GM12878 (cell line): ENCODE measurements around the gene BBS1.

Experiments
- POLR2A ChIP-seq: IDR thresholded peaks from 2 replicates; pipeline ENCODE4 v1.6.1; 2011; ENCODE audit warnings: low read depth, mild to moderate bottlenecking, low read length
- POU2F2 ChIP-seq: IDR thresholded peaks from 3 replicates; pipeline ENCODE4 v1.6.1; 2011; ENCODE audit warnings: low read depth, mild to moderate bottlenecking, low read length, borderline replicate concordance
- ZSCAN29 ChIP-seq: fragments of 450-650 bp; IDR thresholded peaks from 2 replicates; pipeline ENCODE4 v1.6.1; 2017; ENCODE audit warnings: mild to moderate bottlenecking, moderate library complexity

DNA sequence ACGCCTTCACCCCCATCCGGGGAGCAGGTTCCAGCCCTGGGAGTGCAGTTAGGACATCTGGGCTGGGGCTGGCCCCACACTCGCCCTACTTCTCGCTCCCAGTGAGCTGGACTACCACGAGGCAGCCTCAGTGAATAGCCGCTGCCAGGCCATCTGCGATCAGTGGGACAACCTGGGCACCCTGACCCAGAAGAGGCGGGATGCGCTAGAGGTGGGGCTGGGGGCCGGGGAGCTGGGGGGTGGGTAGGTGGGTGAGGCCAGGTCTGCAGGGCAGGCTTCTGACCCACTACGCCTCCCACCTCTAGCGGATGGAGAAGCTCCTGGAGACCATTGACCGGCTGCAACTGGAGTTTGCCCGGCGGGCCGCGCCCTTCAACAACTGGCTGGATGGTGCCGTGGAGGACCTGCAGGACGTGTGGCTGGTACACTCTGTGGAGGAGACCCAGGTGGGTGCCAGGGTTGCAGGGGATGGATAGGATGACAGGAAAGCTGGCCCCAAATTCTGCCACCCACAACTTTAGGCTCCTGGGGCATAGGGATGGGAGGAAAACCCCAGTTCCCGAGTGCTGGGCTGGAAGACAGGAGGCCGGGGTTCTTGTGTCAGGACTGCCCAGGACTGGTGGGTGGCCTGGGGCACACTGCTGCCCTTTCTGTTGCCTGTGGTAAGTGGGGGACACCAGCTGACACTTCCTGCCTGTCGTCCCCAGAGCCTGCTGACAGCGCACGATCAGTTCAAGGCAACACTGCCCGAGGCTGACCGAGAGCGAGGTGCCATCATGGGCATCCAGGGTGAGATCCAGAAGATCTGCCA, 49.6 kb downstream of the BBS1 start:
- no peak for TF ChIP-seq ZSCAN29
- no peak for TF ChIP-seq POU2F2
- no peak for TF ChIP-seq POLR2A
